ENCODE measurements around the gene CEP72.

The CEP72 gene, protein sequence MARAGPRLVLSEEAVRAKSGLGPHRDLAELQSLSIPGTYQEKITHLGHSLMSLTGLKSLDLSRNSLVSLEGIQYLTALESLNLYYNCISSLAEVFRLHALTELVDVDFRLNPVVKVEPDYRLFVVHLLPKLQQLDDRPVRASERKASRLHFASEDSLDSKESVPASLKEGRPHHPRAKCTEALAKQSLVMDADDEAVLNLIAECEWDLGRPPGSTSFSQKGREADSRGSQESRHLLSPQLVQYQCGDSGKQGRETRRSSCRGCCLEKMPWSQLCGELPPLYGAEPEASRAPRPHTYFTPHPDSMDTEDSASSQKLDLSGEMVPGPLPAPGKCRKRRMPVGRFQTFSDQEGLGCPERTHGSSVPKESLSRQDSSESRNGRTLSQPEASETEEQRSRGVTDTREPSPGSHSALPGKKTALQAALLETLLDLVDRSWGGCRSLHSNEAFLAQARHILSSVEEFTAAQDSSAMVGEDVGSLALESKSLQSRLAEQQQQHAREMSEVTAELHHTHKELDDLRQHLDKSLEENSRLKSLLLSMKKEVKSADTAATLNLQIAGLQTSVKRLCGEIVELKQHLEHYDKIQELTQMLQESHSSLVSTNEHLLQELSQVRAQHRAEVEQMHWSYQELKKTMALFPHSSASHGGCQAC

GRCh38 chr5:611731-612486, at the start of gene CEP72:
Gene CEP72, plus strand, starts transcription at chr5:612340. Its CDS starts 22 bp downstream, at chr5:612362.
- no peaks in the 10 kb centered on the region for H3K9me2 ChIP-seq (replicated peaks; ENCODE audit: control insufficient read depth, low read length)
- peak within 1 kb of the TSS; percentile 3; the same call in 1 of the 2 replicates for H3K27ac ChIP-seq (ENCODE audit: low read depth, low read length)
- H3K36me3 ChIP-seq (ENCODE audit: control insufficient read depth, low read length): peaks cover 39% of the 10 kb centered on the region
- TF ChIP-seq EZH2phosphoT487 (IDR thresholded peaks at IDR 0.05; ENCODE audit: borderline replicate concordance, low read length): no peak
- TF ChIP-seq, protein P1, sequence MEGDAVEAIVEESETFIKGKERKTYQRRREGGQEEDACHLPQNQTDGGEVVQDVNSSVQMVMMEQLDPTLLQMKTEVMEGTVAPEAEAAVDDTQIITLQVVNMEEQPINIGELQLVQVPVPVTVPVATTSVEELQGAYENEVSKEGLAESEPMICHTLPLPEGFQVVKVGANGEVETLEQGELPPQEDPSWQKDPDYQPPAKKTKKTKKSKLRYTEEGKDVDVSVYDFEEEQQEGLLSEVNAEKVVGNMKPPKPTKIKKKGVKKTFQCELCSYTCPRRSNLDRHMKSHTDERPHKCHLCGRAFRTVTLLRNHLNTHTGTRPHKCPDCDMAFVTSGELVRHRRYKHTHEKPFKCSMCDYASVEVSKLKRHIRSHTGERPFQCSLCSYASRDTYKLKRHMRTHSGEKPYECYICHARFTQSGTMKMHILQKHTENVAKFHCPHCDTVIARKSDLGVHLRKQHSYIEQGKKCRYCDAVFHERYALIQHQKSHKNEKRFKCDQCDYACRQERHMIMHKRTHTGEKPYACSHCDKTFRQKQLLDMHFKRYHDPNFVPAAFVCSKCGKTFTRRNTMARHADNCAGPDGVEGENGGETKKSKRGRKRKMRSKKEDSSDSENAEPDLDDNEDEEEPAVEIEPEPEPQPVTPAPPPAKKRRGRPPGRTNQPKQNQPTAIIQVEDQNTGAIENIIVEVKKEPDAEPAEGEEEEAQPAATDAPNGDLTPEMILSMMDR (IDR thresholded peaks at IDR 0.05; ENCODE audit: low read depth, low read length, poor library complexity, severe bottlenecking): no peak
- no peaks in the 10 kb centered on the region; the same call in 1 of the 2 replicates for H3F3A ChIP-seq (ENCODE audit: control insufficient read depth, insufficient read depth)
- H3K79me2 ChIP-seq (ENCODE audit: control insufficient read depth, low read length): peaks cover 47% of the 10 kb centered on the region
- peaks cover 33% of the 10 kb centered on the region for H3K4me1 ChIP-seq (ENCODE audit: control insufficient read depth, low read length)
- peaks cover 22% of the 10 kb centered on the region for H3K9me3 ChIP-seq (ENCODE audit: control insufficient read depth, insufficient read depth, low read length)
- H3K27me3 ChIP-seq (ENCODE audit: control insufficient read depth, low read length): no peaks in the 10 kb centered on the region; the same call in 1 of the 2 replicates
- H4K20me1 ChIP-seq (ENCODE audit: control insufficient read depth, insufficient read depth, low read depth, low read length): peaks cover 7% of the 10 kb centered on the region; the same call in 1 of the 2 replicates
- peak within 1 kb of the TSS; percentile 87 for H3K4me3 ChIP-seq (ENCODE audit: low read length)
- peak within 1 kb of the TSS; percentile 83 for H3K4me2 ChIP-seq (ENCODE audit: low read length)

- no peak for TF ChIP-seq EZH2phosphoT487 (IDR thresholded peaks at IDR 0.05; ENCODE audit: borderline replicate concordance, low read length)
- TF ChIP-seq, protein P1 (IDR thresholded peaks at IDR 0.05; ENCODE audit: low read depth, low read length, poor library complexity, severe bottlenecking): no peak
- Histone ChIP-seq H3K27me3 (ENCODE audit: control insufficient read depth, low read length) (no peaks in the 10 kb centered on the region), H3F3A (ENCODE audit: control insufficient read depth, insufficient read depth) (no peaks in the 10 kb centered on the region), H4K20me1 (ENCODE audit: control insufficient read depth, insufficient read depth, low read depth, low read length) (no peaks in the 10 kb centered on the region), H3K4me1 (ENCODE audit: control insufficient read depth, low read length) (no peaks in the 10 kb centered on the region), H3K4me3 (ENCODE audit: low read length) (no peak overlapping the region), H3K27ac (ENCODE audit: low read depth, low read length) (no peak overlapping the region), H3K4me2 (ENCODE audit: low read length) (no peak overlapping the region), H3K36me3 (ENCODE audit: control insufficient read depth, low read length) (no peaks in the 10 kb centered on the region), H3K9me3 (ENCODE audit: control insufficient read depth, insufficient read depth, low read length) (no peaks in the 10 kb centered on the region), H3K79me2 (ENCODE audit: control insufficient read depth, low read length) (no peaks in the 10 kb centered on the region), H3K9me2 (replicated peaks; ENCODE audit: control insufficient read depth, low read length) (no peaks in the 10 kb centered on the region)
These were observed 46.2 kb upstream of the CEP72 start for GRCh38 chr5:565782-566440.

DNA sequence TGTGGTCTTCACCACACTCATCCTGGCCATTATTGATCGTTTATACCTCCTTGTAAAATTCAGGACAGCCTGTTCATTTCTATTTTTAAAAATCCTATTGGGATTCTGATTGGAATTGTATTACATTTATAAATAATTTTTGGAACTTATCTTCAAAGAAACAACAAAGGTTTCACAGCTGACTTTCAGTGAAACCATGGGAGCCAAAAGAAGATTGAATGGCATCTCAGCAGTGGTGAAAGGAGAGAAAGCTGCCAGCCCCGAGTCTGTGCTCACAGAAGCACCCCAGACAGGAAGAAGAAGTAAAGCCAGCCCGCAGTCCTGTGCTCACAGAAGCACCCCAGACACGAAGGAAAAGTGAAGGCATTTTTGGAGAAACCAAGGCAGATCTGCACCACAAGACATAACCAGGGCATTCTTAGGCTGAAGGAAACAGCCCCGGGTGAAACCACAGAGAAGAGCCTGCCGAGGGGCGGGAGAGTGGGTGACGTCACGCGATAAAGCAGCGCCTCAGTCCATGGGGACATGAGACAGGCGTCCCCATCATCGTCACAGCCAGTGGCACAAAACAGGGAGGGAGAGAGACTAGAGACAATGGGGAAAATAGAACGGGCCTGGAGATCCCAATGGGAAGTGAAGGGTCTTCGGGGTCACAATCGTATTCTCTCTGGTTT, 45.4 kb upstream of the CEP72 start:
- TF ChIP-seq, protein P1 (IDR thresholded peaks at IDR 0.05; ENCODE audit: low read depth, low read length, poor library complexity, severe bottlenecking): no peak
- TF ChIP-seq EZH2phosphoT487 (IDR thresholded peaks at IDR 0.05; ENCODE audit: borderline replicate concordance, low read length): no peak

More for the DNA sequence above, 45.4 kb upstream of the CEP72 start:
- Histone ChIP-seq H3K4me2 (ENCODE audit: low read length) (no peak overlapping the region), H3K79me2 (ENCODE audit: control insufficient read depth, low read length) (no peaks in the 10 kb centered on the region), H3F3A (ENCODE audit: control insufficient read depth, insufficient read depth) (no peaks in the 10 kb centered on the region), H4K20me1 (ENCODE audit: control insufficient read depth, insufficient read depth, low read depth, low read length) (no peaks in the 10 kb centered on the region), H3K36me3 (ENCODE audit: control insufficient read depth, low read length) (no peaks in the 10 kb centered on the region), H3K27me3 (ENCODE audit: control insufficient read depth, low read length) (no peaks in the 10 kb centered on the region; the same call in 1 of the 2 replicates), H3K27ac (ENCODE audit: low read depth, low read length) (no peak overlapping the region), H3K9me2 (replicated peaks; ENCODE audit: control insufficient read depth, low read length) (no peaks in the 10 kb centered on the region), H3K9me3 (ENCODE audit: control insufficient read depth, insufficient read depth, low read length) (no peaks in the 10 kb centered on the region), H3K4me3 (ENCODE audit: low read length) (no peak overlapping the region), H3K4me1 (ENCODE audit: control insufficient read depth, low read length) (no peaks in the 10 kb centered on the region)
